Upper lobe of left lung (tissue), 4 donors: Measurements from ENCODE around the gene PRKN.

Experiments
- CTCF ChIP-seq, 6 experiments: fragments of 450-650 bp in 4 of 6; fragments of 200-600 bp in 2 of 6; sonication (generic) in 2 of 6; IDR thresholded peaks; one replicate each; pipeline ENCODE4 v1.5.1; 2016 to 2019; ENCODE audit warnings: antibody characterized with exemption in 6 of 6
- EP300 ChIP-seq, 4 donors: sonication (generic); formaldehyde crosslinking; IDR thresholded peaks; one replicate each; pipeline ENCODE4 v1.5.1; 2017; ENCODE audit warnings: antibody characterized with exemption in 4 of 4, control low read depth in 2 of 4
- POLR2A ChIP-seq, 4 donors: fragments of 450-650 bp; IDR thresholded peaks; one replicate each; pipeline ENCODE4 v1.5.1; 2016 to 2017; ENCODE audit warnings: antibody characterized with exemption in 4 of 4, mild to moderate bottlenecking in 2 of 4
- POLR2AphosphoS5 ChIP-seq, 2 donors: sonication (generic); formaldehyde crosslinking; IDR thresholded peaks; one replicate each; pipeline ENCODE4 v1.5.1; 2017; ENCODE audit warnings: antibody characterized with exemption in 2 of 2

GRCh38 chr6:161434350-161434749 lies 1293.2 kb downstream of the PRKN start:
- TF ChIP-seq CTCF (IDR thresholded peaks at IDR 0.05), result no peak
- TF ChIP-seq POLR2A (IDR thresholded peaks at IDR 0.05), result no peak
- TF ChIP-seq POLR2AphosphoS5 (IDR thresholded peaks at IDR 0.05), result no peak
- TF ChIP-seq EP300 (IDR thresholded peaks at IDR 0.05), result no peak
